Embryonic facial prominence (tissue), 1 donor: ENCODE results near the gene TRRAP.

ENCODE experiments used
- DNase-seq: peaks from one replicate; pipeline ENCODE4 v3.0.0-alpha.2; 2016; ENCODE audit errors: extremely low spot score

Gene TRRAP

GRCh38 chr7:98900815-98901214, 22.5 kb downstream of the TRRAP start:
- DNase-seq: no peak

GRCh38 chr7:98902523-98902922, 24.2 kb downstream of the TRRAP start:
- DNase-seq: no peak

- DNase-seq: no peak
Measured at GRCh38 chr7:98903246-98903645, 24.9 kb downstream of the TRRAP start.

- no peak for DNase-seq
Measured at GRCh38 chr7:98907570-98907969, 29.2 kb downstream of the TRRAP start.

- DNase-seq: no peak
Measured at GRCh38 chr7:98908585-98908984, 30.3 kb downstream of the TRRAP start.

GRCh38 chr7:98909487-98909886, 31.2 kb downstream of the TRRAP start:
- no peak for DNase-seq

GRCh38 chr7:98910427-98910826, 32.1 kb downstream of the TRRAP start:
- no peak for DNase-seq

GRCh38 chr7:98911916-98912315, 33.6 kb downstream of the TRRAP start:
- no peak for DNase-seq

GRCh38 chr7:98913026-98913425, 34.7 kb downstream of the TRRAP start:
- DNase-seq: no peak

- DNase-seq: no peak
Measured at GRCh38 chr7:98913612-98914011, 35.3 kb downstream of the TRRAP start.

- no peak for DNase-seq
Measured at GRCh38 chr7:98917331-98917730, 39.0 kb downstream of the TRRAP start.

- DNase-seq: no peak
Measured at GRCh38 chr7:98921608-98922372, 43.5 kb downstream of the TRRAP start.

- no peak for DNase-seq
Measured at GRCh38 chr7:98922392-98923187, 44.3 kb downstream of the TRRAP start.

- no peak for DNase-seq
Measured at GRCh38 chr7:98923512-98923911, 45.2 kb downstream of the TRRAP start.

- DNase-seq: no peak
Measured at GRCh38 chr7:98927125-98927524, 48.8 kb downstream of the TRRAP start.

- DNase-seq: no peak
Measured at GRCh38 chr7:98930464-98930863, 52.1 kb downstream of the TRRAP start.

- DNase-seq: no peak
Measured at GRCh38 chr7:98930921-98931320, 52.6 kb downstream of the TRRAP start.

- DNase-seq: no peak
Measured at GRCh38 chr7:98933321-98933720, 55.0 kb downstream of the TRRAP start.

GRCh38 chr7:98934267-98934666, 55.9 kb downstream of the TRRAP start:
- no peak for DNase-seq

- DNase-seq: no peak
Measured at GRCh38 chr7:98935811-98936210, 57.5 kb downstream of the TRRAP start.

GRCh38 chr7:98943336-98943735, 65.0 kb downstream of the TRRAP start:
- DNase-seq: no peak

- no peak for DNase-seq
Measured at GRCh38 chr7:98944386-98944785, 66.1 kb downstream of the TRRAP start.

- no peak for DNase-seq
Measured at GRCh38 chr7:98945852-98946251, 67.5 kb downstream of the TRRAP start.
